ENCODE results near the gene OSBPL10. TPM values are rescaled to one million over a fixed set of nuclear protein-coding genes. Genes with fewer than 3 reads are reported as not detected.

The OSBPL10 gene
- total and polyA plus RNA-seq, 2 donors (not counting 1 experiment from before 2014, with no cell fraction given): 7.1 to 7.5 TPM

DNA sequence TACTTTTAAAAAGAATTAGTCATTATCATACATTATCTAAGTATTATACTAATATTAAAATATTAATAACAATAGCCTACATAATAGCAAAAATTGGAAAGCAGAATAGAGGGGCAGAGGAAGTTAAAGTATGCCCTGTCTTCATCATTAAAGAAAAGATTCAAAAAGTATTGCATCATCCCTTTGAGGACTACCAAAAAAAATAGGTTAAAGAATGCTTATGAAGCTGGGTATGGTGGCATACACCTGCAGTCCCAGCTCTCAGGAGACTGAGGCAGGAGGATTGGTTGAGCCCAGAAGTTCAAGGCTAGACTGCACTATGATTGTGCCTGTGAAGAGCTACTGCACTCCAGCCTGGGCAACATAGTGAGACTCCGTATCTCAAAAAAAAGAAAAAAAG is 240.7 kb downstream of the OSBPL10 start:
- Histone ChIP-seq H3K4me3 (replicated peaks in 1 of 4; ENCODE audit: control extremely low read depth in 1 of 4, insufficient read depth in 1 of 4, low read depth in 3 of 4, low read length in 4 of 4) (no peak overlapping the region), H3K27me3 (ENCODE audit: control insufficient read depth, insufficient read depth, low read length) (no peaks in the 10 kb centered on the region), H3K4me1 (ENCODE audit: control insufficient read depth, extremely low read depth, insufficient read depth, low read length) (no peaks in the 10 kb centered on the region), H3K27ac (ENCODE audit: insufficient read depth, low read length) (no peak overlapping the region), H3K9me3 (ENCODE audit: control insufficient read depth, insufficient read depth, low read depth, low read length) (no peaks in the 10 kb centered on the region), H3K36me3 (ENCODE audit: control insufficient read depth, insufficient read depth, low read length) (no peaks in the 10 kb centered on the region), H3K9ac (ENCODE audit: insufficient read depth, low read length) (no peak overlapping the region), H3K79me2 (ENCODE audit: control insufficient read depth, insufficient read depth, low read length) (no peaks in the 10 kb centered on the region), H3K4me2 (ENCODE audit: extremely low read depth, insufficient read depth, low read length) (no peak overlapping the region), H4K20me1 (ENCODE audit: control insufficient read depth, extremely low read depth, insufficient read depth, low read length) (no peaks in the 10 kb centered on the region), H2AFZ (ENCODE audit: low read length) (no peak overlapping the region)
- TF ChIP-seq CTCF (conservative IDR thresholded peaks at IDR 0.05 in 1 of 2, IDR thresholded peaks at IDR 0.05 in 1 of 2; ENCODE audit: low read depth in 1 of 2, low read length in 2 of 2) (no peak), EZH2 (IDR thresholded peaks at IDR 0.05; ENCODE audit: low read length, missing control alignments) (no peak)
- DNase-seq (ENCODE audit: low read depth in 2 of 2): no peak

DNA sequence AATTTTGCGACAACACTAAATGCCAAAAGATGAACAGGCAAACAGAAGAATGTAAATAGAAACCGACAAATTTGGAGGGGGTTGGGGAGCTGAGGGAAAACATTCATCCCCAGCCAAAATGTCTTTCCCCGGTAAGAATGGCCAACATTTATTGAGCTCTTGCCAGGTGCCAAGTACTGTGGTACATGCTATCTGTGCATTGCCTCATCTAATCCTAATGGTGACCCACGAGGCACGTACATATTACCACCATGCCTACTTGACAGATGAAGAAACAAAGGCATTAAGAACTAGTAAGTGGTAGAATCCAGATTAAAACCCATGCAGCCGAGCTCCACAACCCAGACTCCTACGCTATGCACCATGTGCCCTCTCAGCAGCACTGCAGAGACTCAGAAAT is 242.7 kb downstream of the OSBPL10 start:
- no peak for DNase-seq (ENCODE audit: low read depth in 2 of 2)
- Histone ChIP-seq H3K27ac (ENCODE audit: insufficient read depth, low read length) (no peak overlapping the region), H3K36me3 (ENCODE audit: control insufficient read depth, insufficient read depth, low read length) (no peaks in the 10 kb centered on the region), H2AFZ (ENCODE audit: low read length) (no peak overlapping the region), H3K79me2 (ENCODE audit: control insufficient read depth, insufficient read depth, low read length) (no peaks in the 10 kb centered on the region), H4K20me1 (ENCODE audit: control insufficient read depth, extremely low read depth, insufficient read depth, low read length) (no peaks in the 10 kb centered on the region), H3K4me3 (replicated peaks in 1 of 4; ENCODE audit: control extremely low read depth in 1 of 4, insufficient read depth in 1 of 4, low read depth in 3 of 4, low read length in 4 of 4) (no peak overlapping the region), H3K9me3 (ENCODE audit: control insufficient read depth, insufficient read depth, low read depth, low read length) (no peaks in the 10 kb centered on the region), H3K9ac (ENCODE audit: insufficient read depth, low read length) (no peak overlapping the region), H3K4me1 (ENCODE audit: control insufficient read depth, extremely low read depth, insufficient read depth, low read length) (no peaks in the 10 kb centered on the region), H3K27me3 (ENCODE audit: control insufficient read depth, insufficient read depth, low read length) (no peaks in the 10 kb centered on the region), H3K4me2 (ENCODE audit: extremely low read depth, insufficient read depth, low read length) (no peak overlapping the region)
- TF ChIP-seq CTCF (conservative IDR thresholded peaks at IDR 0.05 in 1 of 2, IDR thresholded peaks at IDR 0.05 in 1 of 2; ENCODE audit: low read depth in 1 of 2, low read length in 2 of 2): no peak
- TF ChIP-seq EZH2 (IDR thresholded peaks at IDR 0.05; ENCODE audit: low read length, missing control alignments): no peak

DNA sequence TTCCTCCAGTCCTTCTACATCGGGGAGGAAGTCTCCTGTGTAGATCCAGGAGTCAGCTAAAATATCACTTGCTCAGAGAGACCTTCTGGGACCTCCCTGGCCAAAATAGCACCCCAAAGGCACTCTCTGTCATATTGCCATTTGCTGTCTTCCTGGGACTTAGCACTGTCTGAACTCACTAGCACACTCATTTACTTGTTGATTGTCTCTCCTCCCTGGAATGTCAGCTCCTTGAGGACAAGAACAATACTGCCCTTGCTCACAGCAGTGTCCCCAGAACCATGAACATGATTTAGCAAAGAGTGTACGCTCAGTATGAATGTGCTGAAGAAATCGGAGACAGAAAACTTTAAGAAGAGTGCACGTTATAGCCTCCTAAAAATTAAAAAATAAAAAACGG is 245.4 kb downstream of the OSBPL10 start:
- H3K9me3 ChIP-seq (ENCODE audit: control insufficient read depth, insufficient read depth, low read depth, low read length): no peaks in the 10 kb centered on the region
- TF ChIP-seq EZH2 (IDR thresholded peaks at IDR 0.05; ENCODE audit: low read length, missing control alignments) (no peak), CTCF (conservative IDR thresholded peaks at IDR 0.05 in 1 of 2, IDR thresholded peaks at IDR 0.05 in 1 of 2; ENCODE audit: low read depth in 1 of 2, low read length in 2 of 2) (no peak)
- H3K27me3 ChIP-seq (ENCODE audit: control insufficient read depth, insufficient read depth, low read length): no peaks in the 10 kb centered on the region
- H3K36me3 ChIP-seq (ENCODE audit: control insufficient read depth, insufficient read depth, low read length): no peaks in the 10 kb centered on the region
- H3K27ac ChIP-seq (ENCODE audit: insufficient read depth, low read length): no peak overlapping the region
- H4K20me1 ChIP-seq (ENCODE audit: control insufficient read depth, extremely low read depth, insufficient read depth, low read length): no peaks in the 10 kb centered on the region
- no peak overlapping the region for H3K9ac ChIP-seq (ENCODE audit: insufficient read depth, low read length)
- H3K79me2 ChIP-seq (ENCODE audit: control insufficient read depth, insufficient read depth, low read length): no peaks in the 10 kb centered on the region
- H3K4me3 ChIP-seq (replicated peaks in 1 of 4; ENCODE audit: control extremely low read depth in 1 of 4, insufficient read depth in 1 of 4, low read depth in 3 of 4, low read length in 4 of 4): no peak overlapping the region
- no peak overlapping the region for H2AFZ ChIP-seq (ENCODE audit: low read length)
- no peak for DNase-seq (ENCODE audit: low read depth in 2 of 2)
- H3K4me1 ChIP-seq (ENCODE audit: control insufficient read depth, extremely low read depth, insufficient read depth, low read length): no peaks in the 10 kb centered on the region
- H3K4me2 ChIP-seq (ENCODE audit: extremely low read depth, insufficient read depth, low read length): no peak overlapping the region

Data from fibroblast of lung (primary cell).